GM10248 (cell line): ENCODE results near the gene HLA-DOA.
A peak's percentile ranks its signal among the peaks of the same experiment; 100 is the strongest.

ENCODE experiments used
- CTCF ChIA-PET: fragments of 300-600 bp; sonication (Branson Sonifier 250); formaldehyde crosslinking; extraction: SDS; loops from one replicate; lab custom pipeline; 2021; ENCODE audit warnings: antibody characterized with exemption; lab: Yijun Ruan, JAX
- POLR2A ChIA-PET: fragments of 350-650 bp; sonication (Branson Sonifier 250); formaldehyde crosslinking; extraction: SDS; loops from one replicate; lab custom pipeline; 2020; ENCODE audit warnings: antibody characterized with exemption; lab: Yijun Ruan, JAX
- DNase-seq: peaks from one replicate; pipeline ENCODE4 v3.0.0; 2012; ENCODE audit errors: extremely low spot score
- TF ChIP-seq, protein P1 (sequence below): IDR thresholded peaks from 2 replicates; pipeline ENCODE4 v1.5.1; 2012; ENCODE audit warnings: mild to moderate bottlenecking, low read depth; ENCODE audit errors: extremely low read depth, missing control alignments, control extremely low read depth

HLA-DOA gene

GRCh38 chr6:33049323-33050013, 40.1 kb upstream of the HLA-DOA start:
- ChIA-PET CTCF (interaction anchor here (0.9 to 7.0 kb wide), 16 partner anchors 8 to 112 kb away, joined by 3 to 39 read pairs (median 4); partner anchors contain the start of genes HLA-DPA1 and HLA-DPB1), POLR2A (no interaction called here)
- TF ChIP-seq, protein P1, sequence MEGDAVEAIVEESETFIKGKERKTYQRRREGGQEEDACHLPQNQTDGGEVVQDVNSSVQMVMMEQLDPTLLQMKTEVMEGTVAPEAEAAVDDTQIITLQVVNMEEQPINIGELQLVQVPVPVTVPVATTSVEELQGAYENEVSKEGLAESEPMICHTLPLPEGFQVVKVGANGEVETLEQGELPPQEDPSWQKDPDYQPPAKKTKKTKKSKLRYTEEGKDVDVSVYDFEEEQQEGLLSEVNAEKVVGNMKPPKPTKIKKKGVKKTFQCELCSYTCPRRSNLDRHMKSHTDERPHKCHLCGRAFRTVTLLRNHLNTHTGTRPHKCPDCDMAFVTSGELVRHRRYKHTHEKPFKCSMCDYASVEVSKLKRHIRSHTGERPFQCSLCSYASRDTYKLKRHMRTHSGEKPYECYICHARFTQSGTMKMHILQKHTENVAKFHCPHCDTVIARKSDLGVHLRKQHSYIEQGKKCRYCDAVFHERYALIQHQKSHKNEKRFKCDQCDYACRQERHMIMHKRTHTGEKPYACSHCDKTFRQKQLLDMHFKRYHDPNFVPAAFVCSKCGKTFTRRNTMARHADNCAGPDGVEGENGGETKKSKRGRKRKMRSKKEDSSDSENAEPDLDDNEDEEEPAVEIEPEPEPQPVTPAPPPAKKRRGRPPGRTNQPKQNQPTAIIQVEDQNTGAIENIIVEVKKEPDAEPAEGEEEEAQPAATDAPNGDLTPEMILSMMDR: peak; percentile 17
- no peak for DNase-seq

GRCh38 chr6:33040157-33040556, 30.8 kb upstream of the HLA-DOA start:
- POLR2A ChIA-PET: no interaction called here
- CTCF ChIA-PET: interaction anchor here (1.1 to 1.6 kb wide), 3 partner anchors 8 to 24 kb away, joined by 3 to 11 read pairs (median 3); no protein-coding TSS in a partner anchor
- TF ChIP-seq, protein P1: no peak
- DNase-seq: no peak

- POLR2A ChIA-PET: no interaction called here
- TF ChIP-seq, protein P1: no peak
- DNase-seq: no peak
- CTCF ChIA-PET: interaction anchor here (1.1 to 1.5 kb wide), 3 partner anchors 21 to 90 kb away, joined by 3 read pairs; no protein-coding TSS in a partner anchor
Measured at GRCh38 chr6:33036535-33036934, 27.1 kb upstream of the HLA-DOA start.

- ChIA-PET POLR2A (no interaction called here), CTCF (no interaction called here)
- TF ChIP-seq, protein P1: no peak
- no peak for DNase-seq
Measured at GRCh38 chr6:33034554-33034953, 25.2 kb upstream of the HLA-DOA start.

DNA sequence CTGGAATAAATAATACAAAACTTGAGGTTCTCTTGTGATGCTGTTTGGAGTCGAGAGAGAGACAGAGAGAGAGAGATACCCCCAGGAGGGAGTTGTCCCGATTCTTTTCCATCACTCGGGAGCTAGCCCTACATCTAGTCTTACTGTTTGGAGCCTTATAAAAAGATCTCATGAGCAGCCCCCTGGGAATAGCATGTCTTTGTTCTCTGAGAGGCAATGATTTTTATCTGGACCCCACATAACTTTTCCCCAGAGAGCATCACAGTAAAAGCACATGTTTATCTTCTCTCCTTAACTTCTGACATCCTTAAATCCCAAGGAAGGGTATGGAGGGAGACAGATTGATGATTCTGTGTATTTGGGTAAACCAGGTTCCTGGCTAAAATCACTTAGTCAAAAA, 20.9 kb upstream of the HLA-DOA start:
- TF ChIP-seq, protein P1: no peak
- ChIA-PET CTCF (interaction anchor here (1.1 to 8.2 kb wide), 5 partner anchors 14 to 46 kb away, joined by 4 to 75 read pairs (median 9); partner anchors contain the start of genes HLA-DPA1 and HLA-DPB1), POLR2A (interaction anchor here (1.3 to 1.5 kb wide), 2 partner anchors 45 to 58 kb away, joined by 12 to 23 read pairs; partner anchors contain the start of gene HLA-DPB1)
- no peak for DNase-seq

GRCh38 chr6:33029328-33030184, 20.2 kb upstream of the HLA-DOA start:
- CTCF ChIA-PET: interaction anchor here (0.5 to 8.2 kb wide), 12 partner anchors 12 to 144 kb away, joined by 3 to 75 read pairs (median 4); partner anchors contain the start of genes HLA-DPA1 and HLA-DPB1
- DNase-seq: peak; percentile 64

More at GRCh38 chr6:33029328-33030184, 20.2 kb upstream of the HLA-DOA start:
- POLR2A ChIA-PET: interaction anchor here (0.9 to 2.1 kb wide), 10 partner anchors 10 to 85 kb away, joined by 3 to 23 read pairs (median 4); partner anchors contain the start of genes HLA-DPA1 and HLA-DPB1
- TF ChIP-seq, protein P1: peak; percentile 19
